PFSK-1 (cell line): ENCODE results near the gene LRRC59.

Experiments
- FOXP2 ChIP-seq: optimal IDR thresholded peaks from 2 replicates; pipeline ENCODE3; 2011; ENCODE audit warnings: borderline replicate concordance, control low read depth, inconsistent platforms; ENCODE audit not compliant: insufficient read depth; ENCODE audit errors: extremely low read length, extremely low read depth
- POLR2AphosphoS5 ChIP-seq: IDR thresholded peaks from 2 replicates; pipeline ENCODE4 v1.6.1; 2012; ENCODE audit warnings: low read depth, mild to moderate bottlenecking, control low read depth, low read length, moderate library complexity
- SIN3A ChIP-seq: IDR thresholded peaks from 2 replicates; pipeline ENCODE4 v1.6.1; 2012; ENCODE audit warnings: mild to moderate bottlenecking, low read length, moderate library complexity, borderline replicate concordance; ENCODE audit not compliant: insufficient read depth
- TAF1 ChIP-seq: IDR thresholded peaks from 2 replicates; pipeline ENCODE4 v1.6.1; 2012; ENCODE audit warnings: low read length, control low read depth, borderline replicate concordance; ENCODE audit not compliant: insufficient read depth
- TF ChIP-seq, protein P1 (sequence below), 2 experiments: IDR thresholded peaks; 2 replicates each; pipeline versions ENCODE4 v1.6.1 to v1.8.0; 2011 to 2012; ENCODE audit warnings: low read depth in 2 of 2, low read length in 2 of 2, control low read depth in 1 of 2, inconsistent platforms in 1 of 2, mild to moderate bottlenecking in 1 of 2, moderate library complexity in 1 of 2; ENCODE audit not compliant: insufficient read depth in 1 of 2

DNA sequence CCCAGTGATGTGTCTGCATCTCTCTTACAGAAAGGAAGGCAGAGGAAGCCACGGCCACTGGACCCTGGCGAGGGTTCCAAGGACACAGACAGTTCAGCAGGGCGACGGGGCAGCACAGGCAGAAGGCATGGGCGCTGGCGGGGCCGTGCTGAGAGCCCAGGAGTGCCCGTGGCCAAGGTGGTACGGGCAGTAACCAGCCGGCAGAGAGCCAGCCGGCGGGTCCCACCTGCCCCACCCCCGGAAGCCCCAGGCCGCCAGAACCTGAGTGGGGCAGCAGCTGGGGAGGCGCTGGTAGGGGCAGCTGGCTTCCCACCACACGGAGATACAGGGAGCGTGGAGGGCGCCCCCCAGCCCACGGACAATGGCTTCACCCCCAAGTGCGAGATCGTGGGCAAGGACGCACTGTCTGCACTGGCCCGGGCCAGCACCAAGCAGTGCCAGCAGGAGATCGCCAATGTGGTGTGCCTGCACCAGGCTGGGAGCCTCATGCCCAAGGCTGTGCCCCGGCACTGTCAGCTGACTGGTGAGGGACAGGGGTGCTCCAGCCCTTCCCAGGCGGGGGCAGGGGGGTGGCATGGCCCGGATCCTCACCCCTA, 43.6 kb downstream of the LRRC59 start:
- TF ChIP-seq SIN3A = no peak
- TF ChIP-seq POLR2AphosphoS5 = no peak
- TF ChIP-seq TAF1 = no peak
- TF ChIP-seq, protein P1, sequence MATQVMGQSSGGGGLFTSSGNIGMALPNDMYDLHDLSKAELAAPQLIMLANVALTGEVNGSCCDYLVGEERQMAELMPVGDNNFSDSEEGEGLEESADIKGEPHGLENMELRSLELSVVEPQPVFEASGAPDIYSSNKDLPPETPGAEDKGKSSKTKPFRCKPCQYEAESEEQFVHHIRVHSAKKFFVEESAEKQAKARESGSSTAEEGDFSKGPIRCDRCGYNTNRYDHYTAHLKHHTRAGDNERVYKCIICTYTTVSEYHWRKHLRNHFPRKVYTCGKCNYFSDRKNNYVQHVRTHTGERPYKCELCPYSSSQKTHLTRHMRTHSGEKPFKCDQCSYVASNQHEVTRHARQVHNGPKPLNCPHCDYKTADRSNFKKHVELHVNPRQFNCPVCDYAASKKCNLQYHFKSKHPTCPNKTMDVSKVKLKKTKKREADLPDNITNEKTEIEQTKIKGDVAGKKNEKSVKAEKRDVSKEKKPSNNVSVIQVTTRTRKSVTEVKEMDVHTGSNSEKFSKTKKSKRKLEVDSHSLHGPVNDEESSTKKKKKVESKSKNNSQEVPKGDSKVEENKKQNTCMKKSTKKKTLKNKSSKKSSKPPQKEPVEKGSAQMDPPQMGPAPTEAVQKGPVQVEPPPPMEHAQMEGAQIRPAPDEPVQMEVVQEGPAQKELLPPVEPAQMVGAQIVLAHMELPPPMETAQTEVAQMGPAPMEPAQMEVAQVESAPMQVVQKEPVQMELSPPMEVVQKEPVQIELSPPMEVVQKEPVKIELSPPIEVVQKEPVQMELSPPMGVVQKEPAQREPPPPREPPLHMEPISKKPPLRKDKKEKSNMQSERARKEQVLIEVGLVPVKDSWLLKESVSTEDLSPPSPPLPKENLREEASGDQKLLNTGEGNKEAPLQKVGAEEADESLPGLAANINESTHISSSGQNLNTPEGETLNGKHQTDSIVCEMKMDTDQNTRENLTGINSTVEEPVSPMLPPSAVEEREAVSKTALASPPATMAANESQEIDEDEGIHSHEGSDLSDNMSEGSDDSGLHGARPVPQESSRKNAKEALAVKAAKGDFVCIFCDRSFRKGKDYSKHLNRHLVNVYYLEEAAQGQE (IDR thresholded peaks at IDR 0.05; ENCODE audit: insufficient read depth in 1 of 2, low read depth in 2 of 2, low read length in 2 of 2) = no peak
- no peak for TF ChIP-seq FOXP2
